IPS-NIHi7 (cell line): ENCODE results near the gene TRPM4.

Experiments
- DNase-seq: peaks from one replicate; pipeline ENCODE4 v3.0.0; 2012; ENCODE audit warnings: mixed read lengths; ENCODE audit errors: extremely low spot score

Gene TRPM4

DNA sequence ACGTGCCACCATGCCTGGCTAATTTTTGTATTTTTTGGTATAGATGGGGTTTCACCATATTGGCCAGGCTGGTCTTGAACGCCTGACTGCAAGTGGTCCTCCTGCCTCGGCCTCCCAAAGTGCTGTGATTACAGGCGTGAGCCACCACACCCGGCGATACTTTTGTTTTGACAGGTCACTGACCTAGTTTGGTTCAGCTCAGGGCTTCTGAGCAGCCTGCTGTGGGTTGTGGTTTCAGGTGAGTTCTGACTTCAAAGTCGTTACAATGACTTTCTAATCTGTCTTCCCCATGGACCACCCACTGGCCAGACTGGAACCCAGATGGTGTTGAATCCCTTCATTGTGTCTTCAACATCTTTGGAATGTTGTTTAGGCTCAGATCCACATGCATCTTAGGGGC lies 73.8 kb downstream of the TRPM4 start:
- DNase-seq = no peak

DNA sequence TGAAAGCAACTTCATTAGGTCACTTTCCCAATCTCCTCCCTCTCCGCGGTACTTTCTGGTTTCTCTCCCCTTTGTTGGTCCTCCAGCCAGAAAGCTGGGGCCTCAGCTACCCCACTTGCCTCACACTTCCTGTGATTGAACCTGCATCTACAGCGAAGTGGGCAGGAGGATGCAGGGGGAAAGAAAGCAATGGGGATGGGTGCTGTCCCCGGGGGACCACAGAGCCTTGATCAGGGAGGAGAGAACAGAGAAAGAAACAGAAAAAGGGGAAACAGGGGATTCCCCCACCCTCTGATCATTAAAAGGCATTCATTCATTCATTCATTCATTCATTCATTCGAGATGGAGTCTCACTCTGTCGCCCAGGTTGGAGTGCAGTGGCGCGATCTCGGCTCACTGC lies 74.2 kb downstream of the TRPM4 start:
- DNase-seq = no peak

DNA sequence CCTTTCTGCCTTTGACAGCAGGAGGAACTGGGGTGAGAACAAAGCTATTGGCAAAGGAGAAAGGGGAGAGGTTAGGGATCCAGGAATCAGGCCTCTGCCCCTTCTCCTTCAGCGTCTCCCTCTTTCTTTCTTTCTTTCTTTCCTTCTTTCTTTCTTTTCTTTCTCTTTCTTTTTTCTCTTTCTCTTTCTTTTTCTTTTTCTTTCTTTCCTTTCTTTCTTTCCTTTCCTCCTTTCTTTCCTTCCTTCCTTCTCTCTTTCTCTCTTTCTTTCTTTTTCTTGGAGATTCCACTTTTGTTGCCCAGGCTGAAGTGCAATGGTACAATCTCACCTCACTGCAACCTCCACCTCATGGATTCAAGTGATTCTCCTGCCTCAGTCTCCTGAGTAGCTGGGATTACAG lies 75.6 kb downstream of the TRPM4 start:
- no peak for DNase-seq

DNA sequence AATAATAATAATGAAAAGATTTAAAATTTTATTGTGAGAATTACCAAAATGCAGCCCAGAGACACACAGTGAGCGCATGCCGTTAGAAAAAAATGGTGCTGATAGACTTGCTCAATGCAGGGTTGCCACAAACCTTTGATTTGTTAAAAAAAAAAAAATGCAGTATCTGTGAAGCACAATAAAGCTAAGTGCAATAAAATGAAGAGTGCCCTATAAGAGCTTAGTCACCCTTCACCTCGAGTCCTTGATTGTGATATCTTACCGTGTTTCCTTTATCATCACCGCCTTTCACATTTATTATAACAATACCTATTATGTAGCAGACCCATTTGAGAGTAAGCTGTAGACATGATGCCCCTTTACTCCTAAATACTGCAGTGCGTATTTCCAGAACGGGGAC lies 84.2 kb downstream of the TRPM4 start:
- no peak for DNase-seq

DNA sequence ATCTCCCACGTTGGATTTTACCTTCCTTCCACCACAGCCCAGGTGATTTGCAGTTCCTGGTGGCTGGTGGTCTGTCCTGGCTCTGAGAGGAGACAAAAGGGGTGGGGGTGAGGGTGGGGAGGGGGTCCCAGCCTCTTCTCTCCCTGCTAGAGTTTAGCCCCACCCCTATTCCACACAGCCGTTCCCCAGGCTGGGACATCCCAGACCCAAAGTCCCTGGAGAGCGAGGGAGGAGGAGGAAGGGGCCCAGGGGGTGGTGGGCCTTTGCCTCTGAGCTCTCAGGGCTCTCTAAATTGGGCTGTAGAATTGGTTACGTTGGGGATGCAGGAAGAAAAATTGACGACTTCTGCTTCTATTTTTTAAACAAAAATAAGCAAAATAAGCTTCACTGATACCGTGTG lies 85.5 kb downstream of the TRPM4 start:
- no peak for DNase-seq

DNA sequence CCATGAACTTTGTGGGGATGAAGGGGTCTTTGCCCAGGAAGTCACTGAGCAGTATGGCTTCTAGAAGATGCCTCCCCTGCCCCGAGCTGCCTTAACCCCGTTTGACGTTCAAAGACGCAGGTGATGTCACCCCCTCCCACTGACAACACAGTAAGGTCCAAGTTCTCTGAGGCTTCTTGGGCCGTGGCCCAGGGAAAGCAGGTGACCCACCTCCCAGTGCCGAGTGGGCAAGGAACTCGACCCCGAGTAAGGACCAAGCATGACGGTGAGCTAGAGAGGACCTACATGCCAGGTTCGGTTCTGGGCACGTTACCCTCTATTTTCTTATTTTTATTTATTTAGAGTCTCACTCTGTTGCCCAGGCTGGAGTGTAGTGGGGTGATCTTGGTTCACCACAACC lies 86.1 kb downstream of the TRPM4 start:
- DNase-seq = no peak

DNA sequence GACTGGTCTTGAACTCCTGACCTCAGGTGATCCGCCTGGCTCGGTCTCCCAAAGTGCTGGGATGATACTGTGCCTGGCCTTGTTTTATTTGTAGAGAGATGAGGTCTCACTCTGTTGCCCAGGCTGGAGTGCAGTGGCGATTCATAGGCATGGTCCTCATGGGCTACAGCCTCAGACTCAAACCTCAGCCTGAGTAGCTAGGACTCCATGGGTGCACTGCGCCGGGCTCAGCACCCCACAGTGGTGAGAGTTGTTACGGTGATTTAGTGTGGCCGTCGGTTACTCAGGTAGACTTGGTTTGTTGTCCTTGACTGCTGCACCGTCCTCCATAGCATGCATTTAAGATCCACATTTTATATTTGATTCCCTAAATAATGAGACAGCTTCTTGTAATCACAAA lies 86.7 kb downstream of the TRPM4 start:
- no peak for DNase-seq

DNA sequence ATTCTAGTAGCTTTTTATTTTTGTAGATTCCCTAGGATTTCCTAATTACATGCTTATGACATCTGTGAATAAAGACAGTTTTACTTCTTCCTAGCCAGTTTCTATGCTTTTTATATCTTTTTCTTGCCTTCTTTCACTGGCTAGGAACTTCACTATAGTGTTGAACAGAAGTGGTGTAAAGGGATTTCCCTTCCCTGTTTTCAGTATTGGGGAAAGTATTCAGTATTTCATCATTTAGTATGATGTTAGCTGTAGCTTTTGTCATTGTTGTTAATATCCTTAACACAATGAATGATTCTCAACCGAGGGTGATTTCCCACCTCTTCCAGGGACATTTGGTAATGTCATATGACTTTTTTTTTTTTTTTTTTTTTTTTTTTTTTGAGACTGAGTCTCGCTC lies 90.1 kb downstream of the TRPM4 start:
- DNase-seq = no peak

DNA sequence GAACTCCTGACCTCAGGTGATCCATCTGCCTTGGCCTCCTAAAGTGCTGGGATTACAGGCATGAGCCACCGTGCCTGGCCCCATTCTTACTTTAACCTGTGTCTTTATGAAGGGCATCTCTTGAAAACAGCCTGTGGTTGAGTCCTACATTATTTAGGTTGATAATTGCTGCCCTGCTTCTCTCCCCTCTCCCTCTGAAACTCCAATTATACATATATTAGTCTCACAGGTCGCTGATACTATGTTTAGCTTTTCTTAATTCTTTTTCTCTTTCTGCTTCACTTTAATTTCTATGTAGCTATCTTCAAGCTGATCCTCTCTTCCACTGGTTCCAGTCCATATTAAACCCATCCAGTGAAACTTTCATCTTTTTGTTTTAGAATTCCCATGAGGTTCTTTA lies 92.3 kb downstream of the TRPM4 start:
- DNase-seq = no peak

DNA sequence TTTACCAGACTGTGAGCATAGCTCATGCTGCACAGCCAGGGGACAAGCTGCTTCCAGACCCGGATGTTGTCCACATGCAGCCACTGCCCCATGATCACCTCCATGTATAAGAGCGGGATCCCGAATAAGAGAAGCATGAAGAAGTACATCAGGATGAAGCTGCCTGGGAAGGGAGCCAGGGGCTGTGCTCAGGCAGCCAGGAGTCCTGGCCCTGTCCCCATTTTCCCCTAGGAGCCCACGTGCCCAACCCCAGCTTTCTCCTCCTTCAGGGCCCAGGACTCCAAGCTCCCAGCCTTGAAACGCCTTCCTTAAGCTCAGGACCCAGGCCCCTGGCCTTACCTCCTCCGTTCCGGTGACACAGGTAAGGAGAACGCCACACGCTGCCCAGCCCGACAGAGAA lies 98.1 kb downstream of the TRPM4 start:
- no peak for DNase-seq

DNA sequence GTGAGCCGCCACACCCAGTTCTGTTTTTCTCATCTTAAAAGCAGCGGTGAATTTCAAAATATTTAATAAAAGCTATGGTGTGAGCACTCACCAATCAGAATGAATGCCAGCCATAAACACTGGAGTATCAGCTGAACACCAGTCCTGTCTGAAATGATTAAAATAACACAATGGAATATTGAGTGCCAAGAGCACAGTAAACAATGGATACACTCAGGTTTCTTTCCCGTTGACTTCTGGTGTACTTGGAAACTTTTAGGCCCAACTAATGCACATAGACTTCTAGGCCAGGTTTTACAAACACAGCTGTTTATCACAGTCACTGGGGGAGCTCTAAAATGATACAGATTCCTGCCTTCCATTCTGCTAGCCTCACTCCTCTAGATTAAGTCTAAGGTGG lies 99.1 kb downstream of the TRPM4 start:
- DNase-seq = no peak
